Renal cortical epithelial cell (primary cell): ENCODE measurements around the gene FKBP5. TPM values are rescaled to one million over a fixed set of nuclear protein-coding genes. Genes with fewer than 3 reads are reported as not detected.
"Not testable (repeated sequence)": the region's sequence is repeated elsewhere in the genome, so short reads cannot be mapped to it uniquely, and the experiment has no call there.

Source experiments
- DNase-seq: peaks from one replicate; pipeline ENCODE4 v3.0.0-alpha.2; 2011; ENCODE audit warnings: low read depth
- total RNA-seq: library from RNA; depleted of rRNA; stranded (reverse); fragments of >200 nt; gene quantifications from 2 replicates; pipeline ENCODE4 v1.2.3, GENCODE V29; 2014

Gene FKBP5
- total RNA-seq, 1 donor from 2014 or later, result 146 TPM

DNA sequence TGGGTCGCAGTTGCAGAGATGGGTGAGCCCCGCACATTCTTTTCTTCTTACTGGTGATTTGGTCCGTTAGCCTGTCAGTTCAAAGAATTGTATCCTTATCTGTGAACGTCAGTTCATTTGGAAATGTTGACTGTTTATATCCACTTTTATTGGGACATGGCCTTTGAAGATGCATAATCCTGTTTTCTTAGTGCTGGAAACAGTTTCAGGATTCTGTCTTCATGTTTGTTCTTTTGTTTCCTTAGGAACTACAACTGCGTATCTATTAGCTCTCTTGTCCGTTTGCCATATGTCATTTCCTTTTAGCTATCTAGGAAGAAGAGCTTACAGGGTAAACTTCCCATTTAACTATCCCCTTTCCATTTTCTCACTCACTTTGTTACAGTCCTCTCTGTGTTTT, 141.0 kb downstream of the FKBP5 start:
- DNase-seq, result no peak

- DNase-seq, result no peak
Observed at GRCh38 chr6:35544769-35545361, 143.8 kb downstream of the FKBP5 start.

DNA sequence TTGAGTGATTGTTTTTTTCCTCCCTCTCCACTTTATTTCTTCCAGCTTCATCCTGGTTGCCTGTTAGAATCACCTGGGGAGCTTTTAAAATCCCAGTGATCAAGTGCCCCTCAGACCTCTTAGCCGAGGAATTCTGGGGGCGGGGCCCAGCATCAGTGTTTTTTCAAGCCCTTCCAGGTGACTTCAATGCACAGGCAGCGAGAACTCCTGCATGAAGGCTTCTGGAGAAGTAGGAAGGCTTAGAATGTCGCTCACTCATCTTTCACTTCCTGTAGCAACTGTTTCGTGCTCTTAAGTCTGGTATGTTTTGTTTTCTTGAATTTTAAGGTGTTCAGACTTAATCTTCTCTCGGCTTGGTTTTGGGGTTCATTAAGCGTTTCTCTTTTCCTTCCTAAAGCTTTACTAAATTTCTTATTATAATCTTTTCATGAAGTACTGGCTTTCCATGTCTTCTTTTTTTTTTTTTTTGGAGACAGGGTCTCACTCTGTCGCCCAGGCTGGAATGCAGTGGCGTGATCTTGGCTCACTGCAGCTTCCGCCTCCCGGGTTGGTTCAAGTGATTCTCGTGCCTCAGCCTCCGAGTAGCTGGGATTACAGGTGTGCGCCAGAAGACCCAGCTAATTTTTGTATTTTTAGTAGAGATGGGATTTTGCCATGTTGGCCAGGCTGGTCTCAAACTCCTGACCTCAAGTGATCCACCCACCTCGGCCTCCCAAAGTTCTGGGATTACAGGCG, 145.1 kb downstream of the FKBP5 start:
- DNase-seq, result no peak

- DNase-seq, result no peak
Observed at GRCh38 chr6:35541836-35542235, 146.9 kb downstream of the FKBP5 start.

- no peak for DNase-seq
Observed at GRCh38 chr6:35539223-35539622, 149.5 kb downstream of the FKBP5 start.

DNA sequence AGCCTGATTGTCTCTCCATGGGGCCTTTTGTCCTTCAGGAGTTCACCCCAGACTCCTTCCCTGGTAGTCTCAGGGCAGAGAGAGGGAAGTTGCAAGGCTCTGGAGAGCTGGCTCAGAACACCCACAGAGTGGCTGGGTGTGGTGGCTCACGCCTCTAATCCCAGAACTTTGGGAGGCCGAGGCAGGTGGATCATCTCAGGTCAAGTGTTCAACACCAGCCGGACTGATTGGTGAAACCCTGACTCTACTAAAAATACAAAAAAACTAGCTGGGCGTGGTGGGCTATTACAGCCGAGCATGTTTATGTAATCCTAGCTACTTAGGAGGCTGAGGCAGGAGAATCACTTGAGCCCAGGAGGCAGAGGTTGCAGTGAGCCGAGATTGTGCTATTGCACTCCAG, 152.9 kb downstream of the FKBP5 start:
- DNase-seq, result not testable (repeated sequence)

DNA sequence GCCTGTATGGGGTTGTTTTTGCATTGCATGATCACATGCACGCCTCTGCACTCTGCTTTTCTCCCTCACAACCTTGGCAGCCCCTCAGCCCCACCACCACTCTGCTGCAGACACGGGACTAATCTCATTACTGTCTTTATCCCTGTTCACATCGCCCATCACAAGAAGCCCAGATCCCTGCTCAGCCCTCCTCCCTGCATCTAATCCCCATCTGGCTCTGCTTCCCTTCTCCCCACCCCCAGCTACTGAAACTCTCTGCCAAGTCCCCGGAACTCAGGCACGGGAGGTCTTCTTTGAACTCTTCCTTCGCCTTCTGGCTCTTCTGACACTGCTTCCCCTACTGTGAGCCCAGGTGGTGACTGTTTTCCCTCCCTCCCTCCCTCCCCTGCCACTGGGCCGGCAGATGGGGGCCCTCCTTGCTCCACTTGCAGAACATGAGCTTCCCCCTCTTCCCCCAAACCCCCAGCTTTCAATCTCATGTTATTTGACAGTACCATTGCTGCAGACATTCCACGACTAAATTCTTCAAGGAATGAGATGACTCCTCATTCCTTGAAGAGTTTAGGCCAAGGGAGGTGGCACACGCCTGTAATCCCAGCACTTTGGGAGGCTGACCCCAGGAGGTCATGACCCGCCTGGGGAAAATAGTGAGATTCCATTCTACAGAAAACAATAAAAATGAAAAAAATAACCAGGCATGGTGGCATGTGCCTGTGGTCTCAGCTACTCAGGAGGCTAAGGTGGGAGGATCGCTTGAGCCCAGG, 154.1 kb downstream of the FKBP5 start:
- no peak for DNase-seq

- DNase-seq, result no peak
Observed at GRCh38 chr6:35533981-35534380, 154.7 kb downstream of the FKBP5 start.

DNA sequence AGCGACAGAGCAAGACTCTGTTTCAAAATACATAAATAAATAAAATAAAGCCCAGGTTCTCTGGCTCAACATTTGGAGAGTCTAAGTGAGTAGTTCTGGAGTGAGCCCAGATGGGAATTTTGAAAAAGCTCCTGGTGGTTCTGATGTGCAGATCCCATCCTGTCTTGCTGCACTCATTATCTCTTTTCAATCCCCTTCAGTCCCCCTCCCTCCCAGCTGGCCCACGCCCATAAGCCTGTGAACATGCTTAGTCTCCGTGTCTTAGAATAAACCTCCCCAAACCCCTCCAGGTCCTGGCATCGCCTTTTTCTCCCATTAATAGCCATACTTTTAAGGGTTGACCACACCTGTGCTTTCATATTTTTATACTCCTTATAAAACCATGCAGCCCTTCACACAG, 156.6 kb downstream of the FKBP5 start:
- DNase-seq, result no peak

DNA sequence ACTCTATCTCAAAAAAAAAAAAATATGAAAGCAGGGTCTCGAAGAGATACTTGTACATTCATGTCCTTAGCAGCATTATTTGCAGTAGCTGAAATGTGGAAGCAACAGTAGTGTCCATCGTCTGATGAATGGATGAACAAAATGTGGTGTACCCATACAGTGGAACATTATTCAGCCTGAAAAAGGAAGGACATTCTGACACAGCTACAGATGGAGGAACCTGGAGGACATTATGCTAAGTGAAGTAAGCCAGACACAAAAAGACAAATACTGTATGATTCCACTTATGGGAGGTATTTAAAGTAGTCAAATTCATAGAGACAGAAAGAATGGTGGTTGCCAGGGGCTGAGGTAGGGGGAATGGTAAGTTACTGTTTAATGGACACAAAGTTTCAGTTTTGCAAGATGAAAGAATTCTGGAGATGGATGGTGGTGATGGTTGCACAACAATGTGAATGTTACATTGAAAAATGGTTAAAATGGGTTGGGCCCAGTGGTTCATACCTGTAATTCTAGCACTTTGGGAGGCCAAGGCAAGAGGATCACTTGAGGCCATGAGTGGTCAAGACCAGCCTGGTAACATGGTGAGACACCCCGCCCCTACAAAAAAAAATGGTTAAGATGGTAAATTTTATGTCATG, 164.2 kb downstream of the FKBP5 start:
- DNase-seq, result no peak

Other genes starting within 250 kb of the FKBP5 start
- 2.0 and 6.4 TPM in 2 replicates for gene FANCE, start 236.6 kb downstream of the FKBP5 start, total RNA-seq
- gene RPL10A, start 220.5 kb downstream of the FKBP5 start, total RNA-seq, result 1,305 and 1,523 TPM in 2 replicates
- 3.6 and 10.2 TPM in 2 replicates for gene TEAD3, start 191.8 kb downstream of the FKBP5 start, total RNA-seq
- not detected in 2 replicates for gene TULP1, start 176.0 kb downstream of the FKBP5 start, total RNA-seq
- gene ARMC12, start 48.1 kb upstream of the FKBP5 start, total RNA-seq, result 0.35 and 0.87 TPM in 2 replicates
- gene CLPSL2, start 87.7 kb upstream of the FKBP5 start, total RNA-seq, result not detected in 2 replicates
- not detected in 2 replicates for gene CLPSL1, start 92.1 kb upstream of the FKBP5 start, total RNA-seq
- not detected in 2 replicates for gene CLPS, start 108.4 kb upstream of the FKBP5 start, total RNA-seq
- gene LHFPL5, start 116.4 kb upstream of the FKBP5 start, total RNA-seq, result 0.10 TPM in 1 of 2 replicates, not detected in the other
- gene SRPK1, start 232.2 kb upstream of the FKBP5 start, total RNA-seq, result 104 and 134 TPM in 2 replicates